Testis (tissue), 3 donors: ENCODE data around the gene BRD4. TPM values are rescaled to one million over a fixed set of nuclear protein-coding genes. Genes with fewer than 3 reads are reported as not detected.

Source experiments
- DNase-seq: peaks from one replicate; pipeline ENCODE4 v3.0.0-alpha.2; 2019
- H3K27ac ChIP-seq, 2 donors: fragments of 200-600 bp; sonication (generic); one replicate each; pipeline ENCODE4 v1.5.1; 2019
- H3K27me3 ChIP-seq: fragments of 200-600 bp; sonication (generic); one replicate; pipeline ENCODE4 v1.5.1; 2019
- H3K36me3 ChIP-seq: fragments of 200-600 bp; sonication (generic); one replicate; pipeline ENCODE4 v1.5.1; 2017; ENCODE audit warnings: low read depth; ENCODE audit errors: missing control alignments
- H3K4me1 ChIP-seq: fragments of 200-600 bp; sonication (generic); one replicate; pipeline ENCODE4 v1.5.1; 2019
- H3K4me3 ChIP-seq, 2 donors: fragments of 200-600 bp; sonication (generic); one replicate each; pipeline ENCODE4 v1.5.1; 2017 to 2019
- H3K9me3 ChIP-seq: fragments of 200-600 bp; sonication (generic); one replicate; pipeline ENCODE4 v1.5.1; 2017
- CTCF ChIP-seq, 3 experiments: fragments of 450-650 bp in 2 of 3; fragments of 200-600 bp in 1 of 3; sonication (generic) in 1 of 3; IDR thresholded peaks; one replicate each; pipeline ENCODE4 v1.5.1; 2016 to 2019; ENCODE audit warnings: antibody characterized with exemption in 3 of 3, mild to moderate bottlenecking in 2 of 3, moderate library complexity in 1 of 3
- POLR2A ChIP-seq: fragments of 450-650 bp; IDR thresholded peaks from one replicate; pipeline ENCODE4 v1.6.1; 2017; ENCODE audit warnings: antibody characterized with exemption, mild to moderate bottlenecking, moderate library complexity
- WGBS, 2 donors: methylation state at CpG; one replicate each; pipeline ENCODE4 v1.1.5; 2018; 5-methylcytosine and 5-hydroxymethylcytosine counted together
- intact Hi-C: fragments of 100-400 bp; cut with DNase I; formaldehyde crosslinking; loops from one replicate; pipeline ENCODE4 v1.15.1; 2023; ENCODE audit warnings: low total_unique reads
- polyA plus RNA-seq: library from polyadenylated mRNA; stranded (reverse); fragments of 350-450 nt; fragmentation: Illumina TruSeq; extraction: RNeasy Lipid Tissue Mini Kit (QIAGEN cat#74804); gene quantifications from one replicate; pipeline ENCODE4 v1.2.3, GENCODE V29; 2014; ENCODE audit warnings: low read depth, low replicate concordance; ENCODE audit not compliant: insufficient read depth
- total RNA-seq, 2 donors: library from RNA; depleted of rRNA; stranded (reverse); fragments of >200 nt; gene quantifications; one replicate each; pipeline ENCODE4 v1.2.3, GENCODE V29; 2016

The BRD4 gene
- total and polyA plus RNA-seq, 3 donors from 2014 or later: 59.2 to 109 (median 106) TPM

- 61 to 75% methylated on average over 10 of the region's 10 CpGs for WGBS, 2 donors
- H3K27ac ChIP-seq: no peak overlapping the region
- no peak for DNase-seq
- intact Hi-C loops: no loop called here
- H3K4me1 ChIP-seq: peaks cover 67% of the 10 kb centered on the region
- no peaks in the 10 kb centered on the region for H3K9me3 ChIP-seq
- H3K4me3 ChIP-seq: no peak overlapping the region
- no peaks in the 10 kb centered on the region for H3K36me3 ChIP-seq
- H3K27me3 ChIP-seq: no peaks in the 10 kb centered on the region
- TF ChIP-seq POLR2A: no peak
Observed at GRCh38 chr19:15297416-15298224, 34.7 kb downstream of the BRD4 start.

- Histone ChIP-seq H3K27ac (peak overlapping the region in 1 of 2 donors; percentile 14), H3K36me3 (no peaks in the 10 kb centered on the region), H3K4me1 (peaks cover 63% of the 10 kb centered on the region), H3K27me3 (no peaks in the 10 kb centered on the region), H3K9me3 (no peaks in the 10 kb centered on the region), H3K4me3 (no peak overlapping the region)
- intact Hi-C loops: no loop called here
- TF ChIP-seq POLR2A (no peak), CTCF (IDR thresholded peaks at IDR 0.05) (no peak)
- 46 to 58% methylated on average over 7 of the region's 7 CpGs for WGBS, 2 donors
- no peak for DNase-seq
Observed at GRCh38 chr19:15296841-15297415, 35.4 kb downstream of the BRD4 start.

- DNase-seq: no peak
- intact Hi-C loops: no loop called here
- H3K9me3 ChIP-seq: no peaks in the 10 kb centered on the region
- peak overlapping the region in 1 of 2 donors; percentile 14 for H3K27ac ChIP-seq
- H3K36me3 ChIP-seq: no peaks in the 10 kb centered on the region
- TF ChIP-seq POLR2A: no peak
- peaks cover 61% of the 10 kb centered on the region for H3K4me1 ChIP-seq
- H3K4me3 ChIP-seq: no peak overlapping the region
- no peaks in the 10 kb centered on the region for H3K27me3 ChIP-seq
- 64 to 70% methylated on average over 10 of the region's 10 CpGs for WGBS, 2 donors
Observed at GRCh38 chr19:15296353-15296752, 36.0 kb downstream of the BRD4 start.

- no peaks in the 10 kb centered on the region for H3K27me3 ChIP-seq
- H3K4me1 ChIP-seq: peaks cover 65% of the 10 kb centered on the region
- TF ChIP-seq CTCF (IDR thresholded peaks at IDR 0.05) (no peak), POLR2A (no peak)
- 40 to 48% methylated on average over 5 of the region's 5 CpGs for WGBS, 2 donors
- H3K9me3 ChIP-seq: no peaks in the 10 kb centered on the region
- H3K36me3 ChIP-seq: no peaks in the 10 kb centered on the region
- peak; percentile 28 for DNase-seq
- H3K4me3 ChIP-seq: no peak overlapping the region
- intact Hi-C loops: no loop called here
- H3K27ac ChIP-seq: no peak overlapping the region
Observed at GRCh38 chr19:15294561-15294990, 37.8 kb downstream of the BRD4 start.

GRCh38 chr19:15293781-15294491, 38.4 kb downstream of the BRD4 start:
- Histone ChIP-seq H3K27ac (peak overlapping the region in 1 of 2 donors; percentile 29), H3K4me1 (peaks cover 66% of the 10 kb centered on the region), H3K27me3 (no peaks in the 10 kb centered on the region), H3K9me3 (no peaks in the 10 kb centered on the region), H3K36me3 (no peaks in the 10 kb centered on the region), H3K4me3 (no peak overlapping the region)
- no peak for DNase-seq
- TF ChIP-seq CTCF (IDR thresholded peaks at IDR 0.05): no peak
- no peak for TF ChIP-seq POLR2A
- intact Hi-C loops: no loop called here
- WGBS, 2 donors: 33 to 37% methylated on average over 10 of the region's 10 CpGs
